GM12873 (cell line): ENCODE results near the gene CDK8.

Source experiments
- CTCF ChIP-seq: IDR thresholded peaks from 2 replicates; pipeline ENCODE4 v1.5.1; 2012; ENCODE audit warnings: low read depth, mild to moderate bottlenecking, moderate library complexity, low read length, control low read depth; ENCODE audit not compliant: insufficient read depth; ENCODE audit errors: missing control alignments

The CDK8 gene

GRCh38 chr13:26300140-26300539 is 46.2 kb downstream of the CDK8 start:
- TF ChIP-seq CTCF: no peak

- TF ChIP-seq CTCF: no peak
These were observed 51.7 kb downstream of the CDK8 start for GRCh38 chr13:26305676-26306075.

- TF ChIP-seq CTCF: no peak
These were observed 53.8 kb downstream of the CDK8 start for GRCh38 chr13:26307701-26308100.

- no peak for TF ChIP-seq CTCF
These were observed 54.3 kb downstream of the CDK8 start for GRCh38 chr13:26308250-26308649.

- TF ChIP-seq CTCF: no peak
These were observed 54.9 kb downstream of the CDK8 start for GRCh38 chr13:26308836-26309235.

GRCh38 chr13:26310003-26310402 is 56.1 kb downstream of the CDK8 start:
- no peak for TF ChIP-seq CTCF

GRCh38 chr13:26310470-26310869 is 56.5 kb downstream of the CDK8 start:
- TF ChIP-seq CTCF: no peak

GRCh38 chr13:26320766-26321165 is 66.8 kb downstream of the CDK8 start:
- TF ChIP-seq CTCF: no peak
